ENCODE data around the gene MTFR2. TPM values are rescaled to one million over a fixed set of nuclear protein-coding genes. Genes with fewer than 3 reads are reported as not detected.

MTFR2 gene
- total and polyA plus RNA-seq, 2 donors (not counting 3 experiments of a cell fraction or from before 2014, with no cell fraction given), result 7.7 to 8.7 TPM

DNA sequence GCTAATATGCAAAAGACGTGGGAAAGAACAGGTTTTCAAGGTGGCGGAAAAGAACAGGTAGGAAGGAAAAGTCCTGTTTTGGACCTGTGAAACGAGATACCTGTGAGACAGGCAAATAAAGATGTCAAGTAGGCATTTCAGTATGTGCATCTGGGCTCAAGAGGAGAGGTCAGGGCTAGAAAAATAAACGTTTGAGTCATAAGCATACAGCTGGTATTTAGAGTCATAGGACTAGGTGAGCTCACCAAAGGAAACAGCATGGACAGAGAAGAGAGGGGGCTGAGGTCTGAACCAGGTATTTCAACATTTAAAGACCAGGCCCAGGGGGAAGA, 14.9 kb downstream of the MTFR2 start:
- dilution Hi-C loops (cut with MboI; ENCODE audit: extremely low pct_ligation_motif_present, low sequenced_read_pairs), result no loop called here

More for the DNA sequence above, 14.9 kb downstream of the MTFR2 start:
- no TSS peak for BruUV-seq (replicated peaks)
- POLR2A ChIA-PET, result no interaction called here
- Histone ChIP-seq H3K4me1 (ENCODE audit: control insufficient read depth, extremely low read depth, insufficient read depth, low read length) (peaks cover 3% of the 10 kb centered on the region), H2AFZ (ENCODE audit: low read depth, low read length) (no peak overlapping the region), H3K9me1 (replicated peaks; ENCODE audit: control insufficient read depth, extremely low read depth, insufficient read depth, low read length) (no peaks in the 10 kb centered on the region), H4K20me1 (replicated peaks; ENCODE audit: control insufficient read depth, extremely low read depth, insufficient read depth, low read length) (no peaks in the 10 kb centered on the region), H3K9me3 (replicated peaks; ENCODE audit: control insufficient read depth, insufficient read depth, low read length) (no peaks in the 10 kb centered on the region), H3K27me3 (ENCODE audit: control insufficient read depth in 2 of 2, insufficient read depth in 2 of 2, low read length in 2 of 2) (no peaks in the 10 kb centered on the region), H3K4me3 (replicated peaks in 1 of 3; ENCODE audit: insufficient read depth in 1 of 3, low read depth in 1 of 3, low read length in 3 of 3) (no peak overlapping the region), H3K79me2 (ENCODE audit: control insufficient read depth, insufficient read depth, low read length) (no peaks in the 10 kb centered on the region), H3K9ac (replicated peaks; ENCODE audit: extremely low read depth, insufficient read depth, low read length) (no peak overlapping the region), H3K27ac (ENCODE audit: insufficient read depth, low read depth, low read length) (no peak overlapping the region), H3K36me3 (ENCODE audit: control insufficient read depth in 2 of 2, extremely low read depth in 1 of 2, insufficient read depth in 2 of 2, low read length in 2 of 2) (peaks cover 0 to 4% of the 10 kb centered on the region in 2 experiments), H3K4me2 (ENCODE audit: insufficient read depth, low read length) (no peak overlapping the region)
- FAIRE-seq, result no peak
- CTCF ChIA-PET, result interaction anchor here (1.0 to 1.3 kb wide), 2 partner anchors 9 to 81 kb away, joined by 3 to 9 read pairs; no protein-coding TSS in a partner anchor
- TF ChIP-seq POLR2AphosphoS5 (IDR thresholded peaks at IDR 0.05; ENCODE audit: insufficient read depth, low read depth, low read length) (no peak), POLR2A (IDR thresholded peaks at IDR 0.05; ENCODE audit: low read depth, low read length) (no peak), JUN (IDR thresholded peaks at IDR 0.05; ENCODE audit: borderline replicate concordance, insufficient read depth, insufficient read length, low read depth) (no peak), FOS (IDR thresholded peaks at IDR 0.05; ENCODE audit: borderline replicate concordance, insufficient read depth, low read length) (no peak), GATA2 (IDR thresholded peaks at IDR 0.05; ENCODE audit: insufficient read depth, insufficient read length, low read depth, low read length) (no peak), MYC (IDR thresholded peaks at IDR 0.05; ENCODE audit: low read depth, low read length) (no peak), EZH2 (IDR thresholded peaks at IDR 0.05; ENCODE audit: borderline replicate concordance, low read depth, low read length, severe bottlenecking) (no peak)
- TF ChIP-seq, protein P1, sequence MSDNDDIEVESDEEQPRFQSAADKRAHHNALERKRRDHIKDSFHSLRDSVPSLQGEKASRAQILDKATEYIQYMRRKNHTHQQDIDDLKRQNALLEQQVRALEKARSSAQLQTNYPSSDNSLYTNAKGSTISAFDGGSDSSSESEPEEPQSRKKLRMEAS (IDR thresholded peaks at IDR 0.05; ENCODE audit: insufficient read depth, insufficient read length), result no peak
- TF ChIP-seq, protein P2, sequence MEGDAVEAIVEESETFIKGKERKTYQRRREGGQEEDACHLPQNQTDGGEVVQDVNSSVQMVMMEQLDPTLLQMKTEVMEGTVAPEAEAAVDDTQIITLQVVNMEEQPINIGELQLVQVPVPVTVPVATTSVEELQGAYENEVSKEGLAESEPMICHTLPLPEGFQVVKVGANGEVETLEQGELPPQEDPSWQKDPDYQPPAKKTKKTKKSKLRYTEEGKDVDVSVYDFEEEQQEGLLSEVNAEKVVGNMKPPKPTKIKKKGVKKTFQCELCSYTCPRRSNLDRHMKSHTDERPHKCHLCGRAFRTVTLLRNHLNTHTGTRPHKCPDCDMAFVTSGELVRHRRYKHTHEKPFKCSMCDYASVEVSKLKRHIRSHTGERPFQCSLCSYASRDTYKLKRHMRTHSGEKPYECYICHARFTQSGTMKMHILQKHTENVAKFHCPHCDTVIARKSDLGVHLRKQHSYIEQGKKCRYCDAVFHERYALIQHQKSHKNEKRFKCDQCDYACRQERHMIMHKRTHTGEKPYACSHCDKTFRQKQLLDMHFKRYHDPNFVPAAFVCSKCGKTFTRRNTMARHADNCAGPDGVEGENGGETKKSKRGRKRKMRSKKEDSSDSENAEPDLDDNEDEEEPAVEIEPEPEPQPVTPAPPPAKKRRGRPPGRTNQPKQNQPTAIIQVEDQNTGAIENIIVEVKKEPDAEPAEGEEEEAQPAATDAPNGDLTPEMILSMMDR (IDR thresholded peaks at IDR 0.05; ENCODE audit: extremely low read depth in 1 of 2, insufficient read depth in 1 of 2, low read depth in 1 of 2, low read length in 2 of 2), result no peak
- intact Hi-C loops (cut with micrococcal nuclease), result no loop called here
- DNase-seq (ENCODE audit: low read depth, low spot score), result peak; percentile 24
